Hematopoietic multipotent progenitor cell (in vitro differentiated cells): Measurements from ENCODE around the gene TMPRSS11D. TPM values are rescaled to one million over a fixed set of nuclear protein-coding genes. Genes with fewer than 3 reads are reported as not detected.

Experiments
- total RNA-seq: library from RNA; depleted of rRNA; stranded (reverse); fragments of >200 nt; gene quantifications from one replicate; pipeline ENCODE4 v1.2.3, GENCODE V29; 2012

Gene TMPRSS11D
- total RNA-seq, 1 donor = not detected

Other genes with a start within 250 kb of the TMPRSS11D start
- gene UBA6, start 182.8 kb downstream of the TMPRSS11D start, total RNA-seq = 45.8 TPM
- gene GNRHR, start 129.6 kb downstream of the TMPRSS11D start, total RNA-seq = not detected
- gene TMPRSS11A, start 79.5 kb upstream of the TMPRSS11D start, total RNA-seq = not detected
- gene TMPRSS11F, start 245.9 kb upstream of the TMPRSS11D start, total RNA-seq = not detected